Measurements from ENCODE around the gene CERS6. TPM values are rescaled to one million over a fixed set of nuclear protein-coding genes. Genes with fewer than 3 reads are reported as not detected.
"Not testable (repeated sequence)": the region's sequence is repeated elsewhere in the genome, so short reads cannot be mapped to it uniquely, and the experiment has no call there.

The CERS6 gene
- total and polyA plus RNA-seq, 4 donors: 4.2 to 20.4 (median 10.1) TPM

DNA sequence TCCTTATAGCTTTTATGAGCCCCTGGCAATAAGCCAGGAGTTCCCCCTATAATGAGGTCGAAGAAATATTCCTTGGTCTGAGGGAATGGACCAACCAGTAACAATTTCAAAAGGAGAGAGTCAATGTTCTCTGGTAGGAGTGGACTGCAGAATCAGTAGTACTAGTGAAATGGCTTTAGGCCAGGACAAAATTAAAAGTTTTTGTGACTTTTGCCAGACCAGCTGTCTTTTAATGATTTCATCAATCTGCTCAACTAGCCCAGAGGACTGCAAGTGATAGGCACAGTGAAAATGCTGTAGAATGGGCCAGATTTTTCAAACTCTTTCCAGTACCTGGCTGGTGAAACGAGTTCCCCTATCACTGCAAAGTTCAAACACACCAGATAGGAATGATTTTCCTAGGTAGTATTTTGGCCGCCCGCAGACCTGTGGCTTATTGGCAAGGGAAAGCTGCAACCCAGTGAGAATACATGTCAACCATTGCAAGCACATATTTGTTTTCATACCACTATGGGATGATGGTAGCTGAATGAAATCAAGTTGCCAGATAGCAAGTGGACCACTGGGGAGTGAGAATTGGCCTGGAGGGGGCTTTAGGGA lies 45.5 kb downstream of the CERS6 start:
- Histone ChIP-seq H3K36me3 (ENCODE audit: control insufficient read depth in 4 of 4, insufficient read depth in 3 of 4, low read depth in 1 of 4, low read length in 3 of 4) (no peaks in the 10 kb centered on the region), H3K9me3 (ENCODE audit: control insufficient read depth in 4 of 4, low read length in 3 of 4) (no peaks in the 10 kb centered on the region), H3K27me3 (ENCODE audit: control insufficient read depth in 4 of 4, insufficient read depth in 4 of 4, low read length in 3 of 4) (no peaks in the 10 kb centered on the region), H3K9ac (ENCODE audit: low read depth in 1 of 2, low read length in 2 of 2) (no peak overlapping the region), H3K4me3 (ENCODE audit: low read depth in 1 of 3, low read length in 3 of 3) (no peak overlapping the region), H3K27ac (ENCODE audit: low read depth in 1 of 2, low read length in 2 of 2) (no peak overlapping the region), H3K4me1 (ENCODE audit: control insufficient read depth in 4 of 4, insufficient read depth in 4 of 4, low read length in 3 of 4) (no peaks in the 10 kb centered on the region)
- TF ChIP-seq HNF4A (conservative IDR thresholded peaks at IDR 0.05): no peak
- no peak for TF ChIP-seq FOXA2 (IDR thresholded peaks at IDR 0.05)
- TF ChIP-seq, protein P1, sequence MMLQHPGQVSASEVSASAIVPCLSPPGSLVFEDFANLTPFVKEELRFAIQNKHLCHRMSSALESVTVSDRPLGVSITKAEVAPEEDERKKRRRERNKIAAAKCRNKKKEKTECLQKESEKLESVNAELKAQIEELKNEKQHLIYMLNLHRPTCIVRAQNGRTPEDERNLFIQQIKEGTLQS (IDR thresholded peaks at IDR 0.05): no peak
- TF ChIP-seq REST (IDR thresholded peaks at IDR 0.05): no peak
- TF ChIP-seq RXRA (IDR thresholded peaks at IDR 0.05): no peak
- TF ChIP-seq SP1 (IDR thresholded peaks at IDR 0.05): no peak
- TF ChIP-seq, protein P2, sequence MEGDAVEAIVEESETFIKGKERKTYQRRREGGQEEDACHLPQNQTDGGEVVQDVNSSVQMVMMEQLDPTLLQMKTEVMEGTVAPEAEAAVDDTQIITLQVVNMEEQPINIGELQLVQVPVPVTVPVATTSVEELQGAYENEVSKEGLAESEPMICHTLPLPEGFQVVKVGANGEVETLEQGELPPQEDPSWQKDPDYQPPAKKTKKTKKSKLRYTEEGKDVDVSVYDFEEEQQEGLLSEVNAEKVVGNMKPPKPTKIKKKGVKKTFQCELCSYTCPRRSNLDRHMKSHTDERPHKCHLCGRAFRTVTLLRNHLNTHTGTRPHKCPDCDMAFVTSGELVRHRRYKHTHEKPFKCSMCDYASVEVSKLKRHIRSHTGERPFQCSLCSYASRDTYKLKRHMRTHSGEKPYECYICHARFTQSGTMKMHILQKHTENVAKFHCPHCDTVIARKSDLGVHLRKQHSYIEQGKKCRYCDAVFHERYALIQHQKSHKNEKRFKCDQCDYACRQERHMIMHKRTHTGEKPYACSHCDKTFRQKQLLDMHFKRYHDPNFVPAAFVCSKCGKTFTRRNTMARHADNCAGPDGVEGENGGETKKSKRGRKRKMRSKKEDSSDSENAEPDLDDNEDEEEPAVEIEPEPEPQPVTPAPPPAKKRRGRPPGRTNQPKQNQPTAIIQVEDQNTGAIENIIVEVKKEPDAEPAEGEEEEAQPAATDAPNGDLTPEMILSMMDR (IDR thresholded peaks at IDR 0.05; ENCODE audit: low read depth, low read length, missing input control): no peak
- TF ChIP-seq GABPA (IDR thresholded peaks at IDR 0.05 in 1 of 2, conservative IDR thresholded peaks at IDR 0.05 in 1 of 2): no peak
- no peak for TF ChIP-seq HNF4G (IDR thresholded peaks at IDR 0.05)
- no peak for TF ChIP-seq TAF1 (conservative IDR thresholded peaks at IDR 0.05)
- no peak for TF ChIP-seq JUND (IDR thresholded peaks at IDR 0.05)
- TF ChIP-seq YY1 (IDR thresholded peaks at IDR 0.05): no peak
- no peak for TF ChIP-seq NR2F2 (IDR thresholded peaks at IDR 0.05)
- no peak for TF ChIP-seq EGR1 (IDR thresholded peaks at IDR 0.05; ENCODE audit: low read depth in 2 of 2)
- no peak for TF ChIP-seq FOXA1 (IDR thresholded peaks at IDR 0.05)
- DNase-seq (ENCODE audit: low spot score): no peak
- 94% methylated on average over 4 of the region's 4 CpGs for WGBS

GRCh38 chr2:168502852-168503251 lies 46.8 kb downstream of the CERS6 start:
- H3K4me3 ChIP-seq (ENCODE audit: low read depth in 1 of 3, low read length in 3 of 3); H3K9ac ChIP-seq (ENCODE audit: low read depth in 1 of 2, low read length in 2 of 2); H3K27ac ChIP-seq (ENCODE audit: low read depth in 1 of 2, low read length in 2 of 2); H3K9me3 ChIP-seq (ENCODE audit: control insufficient read depth in 4 of 4, low read length in 3 of 4); DNase-seq (ENCODE audit: low spot score); H3K27me3 ChIP-seq (ENCODE audit: control insufficient read depth in 4 of 4, insufficient read depth in 4 of 4, low read length in 3 of 4); H3K4me1 ChIP-seq (ENCODE audit: control insufficient read depth in 4 of 4, insufficient read depth in 4 of 4, low read length in 3 of 4); H3K36me3 ChIP-seq (ENCODE audit: control insufficient read depth in 4 of 4, insufficient read depth in 3 of 4, low read depth in 1 of 4, low read length in 3 of 4): not testable (repeated sequence)
- 95% methylated on average over 2 of the region's 2 CpGs for WGBS

All from liver (tissue), 9 donors.